Neuron (in vitro differentiated cells): Measurements from ENCODE around the gene TRAPPC10.
"Not testable (repeated sequence)": the region's sequence is repeated elsewhere in the genome, so short reads cannot be mapped to it uniquely, and the experiment has no call there.

Experiments used
- H2AFZ ChIP-seq: one replicate; pipeline ENCODE4 v1.6.1; 2013; ENCODE audit warnings: low read depth, mild to moderate bottlenecking, inconsistent platforms, low read length, moderate library complexity
- H3K27me3 ChIP-seq: one replicate; pipeline ENCODE4 v1.6.1; 2013; ENCODE audit warnings: low read length; ENCODE audit not compliant: insufficient read depth
- H3K36me3 ChIP-seq: one replicate; pipeline ENCODE4 v1.6.1; 2013; ENCODE audit warnings: low read length; ENCODE audit not compliant: insufficient read depth
- H3K4me1 ChIP-seq: one replicate; pipeline ENCODE4 v1.6.1; 2013; ENCODE audit warnings: low read length; ENCODE audit not compliant: insufficient read depth
- H3K4me3 ChIP-seq: 2 replicates; pipeline ENCODE4 v1.5.1; 2013; ENCODE audit warnings: mild to moderate bottlenecking, low read length, moderate library complexity
- H3K9me3 ChIP-seq: one replicate; pipeline ENCODE4 v1.6.1; 2013; ENCODE audit warnings: low read length

The TRAPPC10 gene

GRCh38 chr21:44134732-44135131 lies 122.6 kb downstream of the TRAPPC10 start:
- not testable (repeated sequence) for H3K36me3 ChIP-seq, H2AFZ ChIP-seq, H3K4me1 ChIP-seq, H3K9me3 ChIP-seq, H3K27me3 ChIP-seq, H3K4me3 ChIP-seq

GRCh38 chr21:44138039-44138438 lies 125.9 kb downstream of the TRAPPC10 start:
- not testable (repeated sequence) for H2AFZ ChIP-seq, H3K4me1 ChIP-seq, H3K4me3 ChIP-seq, H3K9me3 ChIP-seq, H3K27me3 ChIP-seq, H3K36me3 ChIP-seq

- not testable (repeated sequence) for H3K4me3 ChIP-seq, H3K4me1 ChIP-seq, H2AFZ ChIP-seq, H3K36me3 ChIP-seq, H3K27me3 ChIP-seq, H3K9me3 ChIP-seq
These were observed 127.9 kb downstream of the TRAPPC10 start for GRCh38 chr21:44139787-44140551.

- not testable (repeated sequence) for H2AFZ ChIP-seq, H3K4me1 ChIP-seq, H3K36me3 ChIP-seq, H3K27me3 ChIP-seq, H3K4me3 ChIP-seq, H3K9me3 ChIP-seq
These were observed 128.4 kb downstream of the TRAPPC10 start for GRCh38 chr21:44140552-44140932.

GRCh38 chr21:44142470-44142869 lies 130.4 kb downstream of the TRAPPC10 start:
- not testable (repeated sequence) for H3K9me3 ChIP-seq, H2AFZ ChIP-seq, H3K4me1 ChIP-seq, H3K4me3 ChIP-seq, H3K36me3 ChIP-seq, H3K27me3 ChIP-seq

- not testable (repeated sequence) for H2AFZ ChIP-seq, H3K36me3 ChIP-seq, H3K4me3 ChIP-seq, H3K27me3 ChIP-seq, H3K9me3 ChIP-seq, H3K4me1 ChIP-seq
These were observed 131.3 kb downstream of the TRAPPC10 start for GRCh38 chr21:44143380-44143779.

- H3K27me3 ChIP-seq, H3K9me3 ChIP-seq: not testable (repeated sequence)
These were observed 131.9 kb downstream of the TRAPPC10 start for GRCh38 chr21:44143996-44144395.

GRCh38 chr21:44144784-44145602 lies 132.9 kb downstream of the TRAPPC10 start:
- H3K27me3 ChIP-seq, H2AFZ ChIP-seq, H3K36me3 ChIP-seq, H3K4me1 ChIP-seq, H3K4me3 ChIP-seq, H3K9me3 ChIP-seq: not testable (repeated sequence)

More at GRCh38 chr21:44143996-44144395, 131.9 kb downstream of the TRAPPC10 start:
- not testable (repeated sequence) for H3K4me1 ChIP-seq, H2AFZ ChIP-seq, H3K4me3 ChIP-seq, H3K36me3 ChIP-seq

GRCh38 chr21:44145616-44146015 lies 133.5 kb downstream of the TRAPPC10 start:
- not testable (repeated sequence) for H3K4me1 ChIP-seq, H3K4me3 ChIP-seq, H3K9me3 ChIP-seq, H2AFZ ChIP-seq, H3K27me3 ChIP-seq, H3K36me3 ChIP-seq

GRCh38 chr21:44147108-44147507 lies 135.0 kb downstream of the TRAPPC10 start:
- H2AFZ ChIP-seq, H3K27me3 ChIP-seq, H3K36me3 ChIP-seq, H3K9me3 ChIP-seq, H3K4me1 ChIP-seq, H3K4me3 ChIP-seq: not testable (repeated sequence)

- H3K4me3 ChIP-seq, H3K36me3 ChIP-seq, H3K4me1 ChIP-seq, H2AFZ ChIP-seq, H3K27me3 ChIP-seq, H3K9me3 ChIP-seq: not testable (repeated sequence)
These were observed 138.1 kb downstream of the TRAPPC10 start for GRCh38 chr21:44150255-44150654.

- H2AFZ ChIP-seq, H3K27me3 ChIP-seq, H3K4me1 ChIP-seq, H3K36me3 ChIP-seq, H3K9me3 ChIP-seq, H3K4me3 ChIP-seq: not testable (repeated sequence)
These were observed 141.2 kb downstream of the TRAPPC10 start for GRCh38 chr21:44153214-44153888.

- not testable (repeated sequence) for H3K9me3 ChIP-seq, H3K4me1 ChIP-seq, H2AFZ ChIP-seq, H3K27me3 ChIP-seq, H3K4me3 ChIP-seq, H3K36me3 ChIP-seq
These were observed 141.8 kb downstream of the TRAPPC10 start for GRCh38 chr21:44153889-44154228.
